H1 (cell line): ENCODE measurements around the gene DISP1. TPM values are rescaled to one million over a fixed set of nuclear protein-coding genes. Genes with fewer than 3 reads are reported as not detected.

Experiments used
- CTCF ChIA-PET: fragments of 300-600 bp; sonication (Branson Sonifier 250); formaldehyde crosslinking; loops from one replicate; lab custom pipeline; 2021; ENCODE audit not compliant: partially characterized antibody; lab: Charles Lee
- POLR2A ChIA-PET: fragments of 300-600 bp; sonication (Branson Sonifier 250); formaldehyde crosslinking; loops from one replicate; lab custom pipeline; 2021; ENCODE audit warnings: inconsistent platforms; ENCODE audit not compliant: partially characterized antibody; lab: Charles Lee
- DNase-seq, 2 experiments: peaks; one replicate each; pipeline versions ENCODE4 v3.0.0 to v3.0.0-alpha.2; 2010 to 2022; ENCODE audit warnings: low spot score in 2 of 2, low read depth in 1 of 2, mixed read lengths in 1 of 2
- FAIRE-seq: peaks from 2 replicates; lab custom pipeline; 2011; peaks lifted over from hg19 to GRCh38; lab: Jason Lieb, UNC
- H2AFZ ChIP-seq: 2 replicates; pipeline ENCODE4 v1.8.1; 2012; ENCODE audit warnings: low read length, inconsistent platforms
- H2AK5ac ChIP-seq: 2 replicates; pipeline ENCODE4 v1.6.1; 2013; ENCODE audit warnings: low read depth, low read length
- H2BK120ac ChIP-seq: replicated peaks from 2 replicates; pipeline ENCODE3; 2013; ENCODE audit warnings: low read depth, low read length, inconsistent platforms
- H2BK12ac ChIP-seq: 2 replicates; pipeline ENCODE4 v1.6.1; 2013; ENCODE audit warnings: low read depth, low read length
- H2BK15ac ChIP-seq: 2 replicates; pipeline ENCODE4 v1.6.1; 2013; ENCODE audit warnings: low read length
- H2BK20ac ChIP-seq: 2 replicates; pipeline ENCODE4 v1.6.1; 2013; ENCODE audit warnings: low read length
- H2BK5ac ChIP-seq: 2 replicates; pipeline ENCODE4 v1.6.1; 2013; ENCODE audit warnings: low read depth, low read length
- H3K14ac ChIP-seq: 2 replicates; pipeline ENCODE4 v1.6.1; 2013; ENCODE audit warnings: inconsistent platforms; ENCODE audit not compliant: insufficient read length
- H3K18ac ChIP-seq: 2 replicates; pipeline ENCODE4 v1.6.1; 2013; ENCODE audit warnings: low read length; ENCODE audit errors: extremely low read depth
- H3K23ac ChIP-seq: 2 replicates; pipeline ENCODE4 v1.6.1; 2013; ENCODE audit warnings: inconsistent platforms; ENCODE audit not compliant: insufficient read length
- H3K23me2 ChIP-seq: 2 replicates; pipeline ENCODE4 v1.6.1; 2013; ENCODE audit warnings: low read depth, low read length
- H3K27ac ChIP-seq: 2 replicates; pipeline ENCODE4 v1.6.1; 2011; ENCODE audit warnings: low read depth, low read length, inconsistent platforms
- H3K27me3 ChIP-seq, 4 experiments: replicated peaks in 1 of 4; 1 replicate in 1 of 4; 2 replicates in 3 of 4; pipeline versions ENCODE4 v1.6.1 to v1.8.1; 2011 to 2013; ENCODE audit warnings: low read length in 3 of 4, mild to moderate bottlenecking in 3 of 4, inconsistent platforms in 2 of 4, mixed read lengths in 2 of 4, moderate library complexity in 1 of 4; ENCODE audit not compliant: control insufficient read depth in 3 of 4, insufficient read depth in 3 of 4; ENCODE audit errors: extremely low read depth in 1 of 4
- H3K36me3 ChIP-seq, 4 experiments: 2 replicates each; pipeline versions ENCODE4 v1.6.1 to v1.8.1; 2011 to 2013; ENCODE audit warnings: mild to moderate bottlenecking in 4 of 4, low read length in 3 of 4, moderate library complexity in 2 of 4, control low read depth in 1 of 4, inconsistent platforms in 1 of 4; ENCODE audit not compliant: insufficient read depth in 4 of 4, control insufficient read depth in 2 of 4
- H3K4ac ChIP-seq: replicated peaks from 2 replicates; pipeline ENCODE3; 2013; ENCODE audit warnings: low read length, low read depth, mixed read lengths, inconsistent platforms; ENCODE audit not compliant: insufficient read length
- H3K4me1 ChIP-seq, 4 experiments: replicated peaks in 1 of 4; 1 replicate in 1 of 4; 2 replicates in 3 of 4; pipeline versions ENCODE4 v1.6.1 to v1.8.1; 2011 to 2013; ENCODE audit warnings: low read length in 3 of 4, inconsistent platforms in 2 of 4, mixed read lengths in 1 of 4; ENCODE audit not compliant: insufficient read depth in 4 of 4, control insufficient read depth in 3 of 4
- H3K4me2 ChIP-seq, 2 experiments: 2 replicates each; pipeline versions ENCODE4 v1.6.1 to v1.8.1; 2011 to 2013; ENCODE audit warnings: low read depth in 2 of 2, low read length in 2 of 2, control low read depth in 1 of 2, inconsistent platforms in 1 of 2, mild to moderate bottlenecking in 1 of 2; ENCODE audit not compliant: insufficient read depth in 1 of 2
- H3K4me3 ChIP-seq, 4 experiments: fragments of 200-600, 300-600 bp in 1 of 4; sonication (generic), shearing (Covaris generic), sonication (Bioruptor Twin) in 1 of 4; 2 replicates each; pipeline versions ENCODE4 v1.5.1 to v1.8.1; 2011 to 2016; ENCODE audit warnings: low read length in 4 of 4, low read depth in 3 of 4, control low read depth in 2 of 4, inconsistent platforms in 2 of 4, mild to moderate bottlenecking in 2 of 4, mixed read lengths in 1 of 4, moderate library complexity in 1 of 4; ENCODE audit not compliant: insufficient read depth in 2 of 4; ENCODE audit errors: extremely low read depth in 1 of 4
- H3K56ac ChIP-seq: replicated peaks from 2 replicates; pipeline ENCODE3; 2013; ENCODE audit warnings: low read depth, mild to moderate bottlenecking, mixed read lengths, low read length, inconsistent platforms; ENCODE audit not compliant: insufficient read length
- H3K79me1 ChIP-seq: 2 replicates; pipeline ENCODE4 v1.6.1; 2013; ENCODE audit warnings: low read depth, low read length, control low read depth
- H3K79me2 ChIP-seq, 2 experiments: 2 replicates each; pipeline versions ENCODE4 v1.6.1 to v1.8.1; 2012 to 2013; ENCODE audit warnings: low read length in 2 of 2, mild to moderate bottlenecking in 2 of 2, inconsistent platforms in 1 of 2; ENCODE audit not compliant: insufficient read depth in 2 of 2, control insufficient read depth in 1 of 2
- H3K9ac ChIP-seq, 4 experiments: replicated peaks in 1 of 4; 1 replicate in 1 of 4; 2 replicates in 3 of 4; pipeline versions ENCODE4 v1.6.1 to v1.8.1; 2011 to 2013; ENCODE audit warnings: low read depth in 3 of 4, low read length in 3 of 4, control low read depth in 2 of 4, mild to moderate bottlenecking in 2 of 4, moderate library complexity in 2 of 4, inconsistent platforms in 1 of 4; ENCODE audit errors: extremely low read depth in 1 of 4
- H3K9me3 ChIP-seq, 2 experiments: 2 replicates each; pipeline versions ENCODE4 v1.6.1 to v1.8.1; 2012 to 2013; ENCODE audit warnings: mild to moderate bottlenecking in 2 of 2, moderate library complexity in 2 of 2, control low read depth in 1 of 2, inconsistent platforms in 1 of 2, low read depth in 1 of 2, low read length in 1 of 2, mixed read lengths in 1 of 2; ENCODE audit not compliant: insufficient read depth in 2 of 2
- H4K20me1 ChIP-seq, 2 experiments: replicated peaks in 1 of 2; 2 replicates each; pipeline versions ENCODE3 to v1.8.1; 2011 to 2013; ENCODE audit warnings: inconsistent platforms in 2 of 2, low read length in 2 of 2, mild to moderate bottlenecking in 1 of 2; ENCODE audit not compliant: insufficient read depth in 2 of 2, control insufficient read depth in 1 of 2
- H4K5ac ChIP-seq: 2 replicates; pipeline ENCODE4 v1.6.1; 2013; ENCODE audit warnings: low read length, low read depth, mixed read lengths, inconsistent platforms; ENCODE audit not compliant: insufficient read length
- H4K8ac ChIP-seq: 2 replicates; pipeline ENCODE4 v1.8.0; 2013; ENCODE audit warnings: mild to moderate bottlenecking, moderate library complexity, low read length, inconsistent platforms; ENCODE audit not compliant: insufficient read depth; ENCODE audit errors: extremely low read depth
- H4K91ac ChIP-seq: replicated peaks from 2 replicates; pipeline ENCODE3; 2013; ENCODE audit warnings: low read length, mixed read lengths, inconsistent platforms; ENCODE audit not compliant: insufficient read length
- ASH2L ChIP-seq: fragments of 200-600, 300-600 bp; sonication (generic); IDR thresholded peaks from one replicate; pipeline ENCODE4 v1.7.1; 2017; ENCODE audit warnings: low read length
- EZH2 ChIP-seq: fragments of 200-600 bp; sonication (generic); IDR thresholded peaks from 2 replicates; pipeline ENCODE4 v1.7.1; 2012; ENCODE audit warnings: low read depth, mild to moderate bottlenecking, moderate library complexity, low read length, inconsistent platforms; ENCODE audit not compliant: severe bottlenecking
- GTF2F1 ChIP-seq: IDR thresholded peaks from 2 replicates; pipeline ENCODE4 v1.6.1; 2012; ENCODE audit warnings: low read depth, low read length, improper control_type of control experiment, borderline replicate concordance
- RXRA ChIP-seq: IDR thresholded peaks from 2 replicates; pipeline ENCODE4 v1.6.1; 2011; ENCODE audit warnings: low read depth, mild to moderate bottlenecking, low read length, moderate library complexity; ENCODE audit not compliant: insufficient read depth
- WGBS, 2 experiments: shearing (Covaris generic) in 1 of 2; methylation state at CpG; one replicate each; pipeline versions ENCODE4 v1.1.6 to v1.1.7; 2013 to 2015; ENCODE audit warnings: low lambda C conversion rate in 2 of 2, mixed read lengths in 2 of 2, inconsistent platforms in 1 of 2, low coverage in 1 of 2, missing lambda C conversion rate in 1 of 2; ENCODE audit not compliant: insufficient replicate concordance in 2 of 2, insufficient coverage in 1 of 2, insufficient read length in 1 of 2; ENCODE audit errors: extremely low coverage in 1 of 2, missing lambda C conversion rate in 1 of 2; 5-methylcytosine and 5-hydroxymethylcytosine counted together
- polyA plus RNA-seq, 7 experiments: library from polyadenylated mRNA; depleted of rRNA in 3 of 7; stranded (reverse) in 5 of 7; unstranded in 2 of 7; fragments of >200 nt in 5 of 7; fragments of 200-250 nt in 2 of 7; gene quantifications; 1 replicate in 5 of 7; 2 replicates in 1 of 7; 4 replicates in 1 of 7; pipeline versions ENCODE4 v1.2.1 to v1.2.3, GENCODE V29; 2011 to 2013; ENCODE audit warnings: missing spikeins in 2 of 7, mixed read lengths in 2 of 7
- total RNA-seq: library from RNA; stranded (reverse); fragmentation: NEBNext Ultra II Directional; extraction: Animal tissue kit (Norgen Biotek cat#: 25700); gene quantifications from 2 replicates; pipeline ENCODE4 v1.2.1, GENCODE V29; 2021

Gene DISP1
- total and polyA plus RNA-seq, 2 of the 8 experiments (the other 6 are each of a cell fraction or from before 2014, with no cell fraction given): 4.1 to 6.1 TPM

- H3K27me3 ChIP-seq: 0 out of 7 replicates have a peak, but pooled peaks cover 0 to 4% (median 2%) of the 10 kb centered on the region in 4 experiments
- H3K4me1 ChIP-seq: peaks cover 0 to 4% (median 0%) of the 10 kb centered on the region in 4 experiments; a peak in 2 of 7 replicates
- H2BK12ac ChIP-seq: no peak overlapping the region
- no peak overlapping the region for H2BK5ac ChIP-seq
- DNase-seq (no peak), FAIRE-seq (no peak)
- H3K9ac ChIP-seq: no peak overlapping the region
- H3K23ac ChIP-seq: no peak overlapping the region
- no peaks in the 10 kb centered on the region for H3K9me3 ChIP-seq
- CTCF ChIA-PET: no interaction called here
- no peak overlapping the region for H3K27ac ChIP-seq
- H3K4me3 ChIP-seq: no peak overlapping the region
- H3K14ac ChIP-seq: no peak overlapping the region
- H2AK5ac ChIP-seq: no peak overlapping the region
- no peak overlapping the region for H3K4ac ChIP-seq
- H3K79me2 ChIP-seq: peaks cover 0 to 62% of the 10 kb centered on the region in 2 experiments; a peak in 3 of 4 replicates
- no peak overlapping the region for H2BK20ac ChIP-seq
- H2BK15ac ChIP-seq: no peak overlapping the region
- no peaks in the 10 kb centered on the region; the same call in 1 of the 2 replicates for H3K79me1 ChIP-seq
- no peak overlapping the region for H3K56ac ChIP-seq
- no peak overlapping the region for H4K91ac ChIP-seq
- H3K23me2 ChIP-seq: peaks cover 7% of the 10 kb centered on the region
- H3K36me3 ChIP-seq: no peaks in the 10 kb centered on the region
- no peak overlapping the region for H3K4me2 ChIP-seq
- WGBS, 2 experiments: 79% methylated on average over 1 of the region's 1 CpG; no CpG with 5 or more reads in 1 of the 2 experiments
- no peak overlapping the region for H3K18ac ChIP-seq
- H4K20me1 ChIP-seq: no peaks in the 10 kb centered on the region
- H2BK120ac ChIP-seq: no peak overlapping the region
- no peak overlapping the region for H4K5ac ChIP-seq
- no peak overlapping the region for H2AFZ ChIP-seq
- H4K8ac ChIP-seq: no peak overlapping the region
- POLR2A ChIA-PET: no interaction called here
- TF ChIP-seq ASH2L: no peak
- TF ChIP-seq EZH2: no peak
- TF ChIP-seq GTF2F1: no peak
- TF ChIP-seq RXRA: no peak
Observed at GRCh38 chr1:222818171-222818570, 3.3 kb downstream of the DISP1 start.
